ENCODE measurements around the gene LEFTY1. TPM values are rescaled to one million over a fixed set of nuclear protein-coding genes. Genes with fewer than 3 reads are reported as not detected.

The LEFTY1 gene
- total RNA-seq, 1 donor from 2014 or later = not detected

DNA sequence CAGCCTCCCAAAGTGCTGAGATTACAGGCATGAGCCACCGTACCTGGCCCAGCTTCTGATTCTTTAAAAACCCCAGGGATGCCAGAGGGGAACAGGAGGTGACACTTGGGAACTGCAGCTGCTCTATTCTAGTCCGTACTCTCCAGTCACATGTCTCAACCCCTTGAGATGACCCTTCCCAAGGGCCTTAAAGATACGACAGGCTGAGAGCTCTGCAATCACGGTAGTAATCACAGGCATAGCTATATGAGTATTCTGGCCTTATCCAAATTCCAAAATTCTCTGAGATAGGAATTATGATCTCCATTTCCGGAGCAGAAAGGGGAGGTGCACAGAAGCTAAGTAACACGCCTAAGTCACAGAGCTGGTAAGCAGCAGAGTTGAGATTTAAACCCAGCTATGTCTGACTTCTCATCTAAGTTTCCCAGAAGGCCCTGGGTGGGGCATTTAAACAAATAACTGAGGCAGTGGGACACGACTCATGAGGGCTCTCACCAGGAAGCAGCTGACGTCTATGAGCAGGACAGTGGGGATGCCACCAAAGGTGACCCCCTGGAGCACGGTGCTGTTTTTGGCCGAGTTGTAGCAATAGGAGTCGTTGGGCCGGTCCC is 11.9 kb downstream of the LEFTY1 start:
- POLR2A ChIA-PET = interaction anchor here (0.7 to 0.8 kb wide), 2 partner anchors 47 to 100 kb away, joined by 3 read pairs; partner anchors contain the start of genes PYCR2 and SRP9
- no peak overlapping the region for H3K4me3 Mint-ChIP-seq
- CTCF ChIA-PET = interaction anchor here (1.2 kb wide), 1 partner anchor 99 kb away, joined by 3 read pairs; the partner anchor contains the start of gene SRP9
- ATAC-seq (ENCODE audit: low read depth) = no peak
- DNase-seq = no peak
- H3K27me3 Mint-ChIP-seq = no peaks in the 10 kb centered on the region
- no peak for TF ChIP-seq CTCF (IDR thresholded peaks at IDR 0.05)
- no peak overlapping the region for H3K27ac Mint-ChIP-seq
- no peaks in the 10 kb centered on the region for H3K9me3 Mint-ChIP-seq
- H3K4me1 Mint-ChIP-seq = peaks cover 43% of the 10 kb centered on the region
- intact Hi-C loops (cut with micrococcal nuclease) = no loop called here
- H3K36me3 Mint-ChIP-seq (ENCODE audit: low read depth) = peaks cover 57% of the 10 kb centered on the region

DNA sequence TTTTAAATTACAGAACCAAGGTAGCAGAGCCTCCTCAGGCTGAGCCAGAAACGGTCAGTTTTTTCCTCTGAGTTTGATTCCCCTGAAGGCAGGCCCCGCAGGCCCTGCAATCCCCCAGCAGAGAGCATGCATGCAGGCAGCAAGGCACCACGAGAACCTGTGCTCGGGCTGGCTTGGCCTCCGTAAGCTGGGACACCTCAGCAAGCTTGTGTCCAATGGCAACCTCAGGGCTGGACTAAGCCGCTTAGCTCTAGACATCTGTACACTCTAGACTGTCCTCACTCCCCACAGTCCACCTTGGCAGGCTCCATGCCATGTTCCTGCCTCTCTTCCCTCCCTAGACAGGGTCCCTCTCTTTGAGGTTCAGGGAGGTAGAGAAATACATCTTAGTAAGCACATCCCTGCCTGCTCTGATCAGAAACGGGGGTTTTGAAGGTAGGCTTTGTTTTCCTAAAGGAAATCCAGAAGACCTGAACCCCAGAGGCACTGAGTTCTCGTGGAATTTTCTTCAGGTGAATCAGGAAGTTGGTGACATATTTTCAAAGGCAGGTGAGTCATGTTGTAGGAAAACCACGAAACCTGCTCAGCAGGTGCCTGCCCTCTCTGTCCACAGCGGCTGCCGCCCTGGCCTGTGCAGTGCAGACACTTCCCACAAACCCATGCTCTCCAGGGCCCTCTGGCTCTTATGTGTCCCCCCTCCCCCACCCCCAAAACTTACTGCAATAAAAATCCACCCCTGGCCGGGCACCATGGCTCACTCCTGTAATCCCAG is 13.7 kb downstream of the LEFTY1 start:
- ATAC-seq (ENCODE audit: low read depth) (no peak), DNase-seq (no peak)
- Mint-ChIP-seq H3K4me1 (peaks cover 30% of the 10 kb centered on the region), H3K9me3 (no peaks in the 10 kb centered on the region), H3K4me3 (no peak overlapping the region), H3K36me3 (ENCODE audit: low read depth) (peaks cover 73% of the 10 kb centered on the region), H3K27me3 (no peaks in the 10 kb centered on the region), H3K27ac (no peak overlapping the region)
- ChIA-PET CTCF (no interaction called here), POLR2A (no interaction called here)
- intact Hi-C loops (cut with micrococcal nuclease) = no loop called here
- no peak for TF ChIP-seq CTCF (IDR thresholded peaks at IDR 0.05)

GRCh38 chr1:225874431-225874830 is 14.5 kb downstream of the LEFTY1 start:
- Mint-ChIP-seq H3K27ac (no peak overlapping the region), H3K4me3 (no peak overlapping the region), H3K4me1 (peaks cover 22% of the 10 kb centered on the region), H3K9me3 (no peaks in the 10 kb centered on the region), H3K36me3 (ENCODE audit: low read depth) (peaks cover 78% of the 10 kb centered on the region), H3K27me3 (no peaks in the 10 kb centered on the region)
- no peak for TF ChIP-seq CTCF (IDR thresholded peaks at IDR 0.05)
- ATAC-seq (ENCODE audit: low read depth) (no peak), DNase-seq (no peak)
- CTCF ChIA-PET = no interaction called here
- POLR2A ChIA-PET = no interaction called here
- intact Hi-C loops (cut with micrococcal nuclease) = no loop called here

GRCh38 chr1:225873281-225873850 is 15.6 kb downstream of the LEFTY1 start:
- no peak overlapping the region for H3K27ac Mint-ChIP-seq
- intact Hi-C loops (cut with micrococcal nuclease) = no loop called here
- TF ChIP-seq CTCF (IDR thresholded peaks at IDR 0.05) = no peak
- ChIA-PET CTCF (no interaction called here), POLR2A (no interaction called here)
- H3K9me3 Mint-ChIP-seq = no peaks in the 10 kb centered on the region
- ATAC-seq (ENCODE audit: low read depth) = no peak
- peaks cover 14% of the 10 kb centered on the region for H3K4me1 Mint-ChIP-seq
- H3K4me3 Mint-ChIP-seq = no peak overlapping the region
- H3K36me3 Mint-ChIP-seq (ENCODE audit: low read depth) = peaks cover 87% of the 10 kb centered on the region
- H3K27me3 Mint-ChIP-seq = no peaks in the 10 kb centered on the region
- no peak for DNase-seq

DNA sequence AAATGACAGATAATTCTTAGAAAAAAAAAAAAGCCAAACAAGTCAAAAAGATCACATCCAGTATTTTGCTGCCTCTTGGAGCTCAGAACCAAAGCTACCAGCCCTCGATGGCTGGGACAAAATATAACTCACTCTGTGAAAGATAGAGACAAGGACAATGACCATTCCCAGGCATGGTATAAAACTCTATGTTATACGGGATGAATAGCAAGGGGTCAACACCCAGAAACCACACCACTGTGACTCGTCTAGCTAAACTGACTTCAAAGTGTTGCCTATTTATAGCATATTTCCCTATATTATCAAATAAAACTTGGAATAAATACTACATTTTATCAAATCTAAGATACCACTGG is 16.9 kb downstream of the LEFTY1 start:
- Mint-ChIP-seq H3K27me3 (no peaks in the 10 kb centered on the region), H3K27ac (no peak overlapping the region), H3K36me3 (ENCODE audit: low read depth) (peaks cover 89% of the 10 kb centered on the region), H3K4me3 (no peak overlapping the region), H3K4me1 (peaks cover 6% of the 10 kb centered on the region), H3K9me3 (no peaks in the 10 kb centered on the region)
- ChIA-PET CTCF (no interaction called here), POLR2A (interaction anchor here (0.7 kb wide), 1 partner anchor 236 kb away, joined by 4 read pairs; no protein-coding TSS in a partner anchor)
- TF ChIP-seq CTCF (IDR thresholded peaks at IDR 0.05) = no peak
- no peak for ATAC-seq (ENCODE audit: low read depth)
- intact Hi-C loops (cut with micrococcal nuclease) = no loop called here
- DNase-seq = no peak

All from activated B cell treated with CpG ODN at 0.5 μM for 24 hours (primary cell).